Muscle of back (tissue), 11 donors: ENCODE measurements around the gene MBNL2. TPM values are rescaled to one million over a fixed set of nuclear protein-coding genes. Genes with fewer than 3 reads are reported as not detected.

ENCODE experiments used
- DNase-seq, 3 donors: peaks; one replicate each; pipeline versions ENCODE4 v3.0.0 to v3.0.0-alpha.2; 2013
- polyA plus RNA-seq, 10 donors: library from polyadenylated mRNA; unstranded; fragments of 120-200 nt; gene quantifications; one replicate each; pipeline ENCODE4 v1.2.1, GENCODE V29; 2013; ENCODE audit not compliant: insufficient read length in 10 of 10

Gene MBNL2
- polyA plus RNA-seq, 10 donors = 25.4 to 40.1 (median 33.9) TPM

DNA sequence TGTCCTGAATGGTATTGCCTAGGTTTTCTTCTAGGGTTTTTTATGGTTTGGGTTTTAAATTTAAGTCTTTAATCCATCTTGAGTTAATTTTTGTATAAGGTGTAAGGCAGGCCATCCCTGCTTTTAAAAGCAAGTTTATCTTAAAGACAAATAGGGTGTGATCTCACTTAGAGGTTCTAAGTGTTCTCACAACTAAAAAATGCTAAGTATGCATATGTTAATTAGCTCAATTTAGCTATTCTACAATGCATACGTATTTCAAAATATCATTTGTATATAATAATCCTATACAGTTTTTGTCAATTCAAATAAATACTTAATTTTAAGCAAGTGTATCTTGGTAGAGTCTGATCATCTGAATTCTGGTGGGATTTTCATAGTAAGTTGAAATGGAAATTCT is 50.4 kb downstream of the MBNL2 start:
- no peak for DNase-seq

DNA sequence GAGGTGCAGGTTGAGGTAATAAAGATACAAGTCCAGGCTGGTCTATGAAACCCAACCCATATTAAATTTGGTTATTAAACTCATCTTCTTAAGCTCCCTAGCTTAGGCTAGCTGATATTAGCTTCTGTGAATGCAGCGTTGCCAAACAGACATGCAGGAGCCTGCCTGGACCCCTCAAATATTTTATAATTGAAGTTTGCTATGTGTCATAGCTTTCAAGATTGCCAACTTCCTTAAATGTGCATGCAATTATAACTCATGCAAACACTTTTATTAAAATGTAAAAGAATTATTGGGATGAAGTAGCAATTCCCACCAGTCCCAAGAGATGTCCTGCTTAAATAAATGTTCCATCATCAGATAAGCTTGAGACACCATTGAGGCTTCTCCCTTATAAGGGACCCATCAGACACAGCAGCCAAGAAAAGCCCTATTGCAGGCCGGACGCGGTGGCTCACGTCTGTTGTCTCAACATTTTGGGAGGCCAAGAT is 51.3 kb downstream of the MBNL2 start:
- no peak for DNase-seq

DNA sequence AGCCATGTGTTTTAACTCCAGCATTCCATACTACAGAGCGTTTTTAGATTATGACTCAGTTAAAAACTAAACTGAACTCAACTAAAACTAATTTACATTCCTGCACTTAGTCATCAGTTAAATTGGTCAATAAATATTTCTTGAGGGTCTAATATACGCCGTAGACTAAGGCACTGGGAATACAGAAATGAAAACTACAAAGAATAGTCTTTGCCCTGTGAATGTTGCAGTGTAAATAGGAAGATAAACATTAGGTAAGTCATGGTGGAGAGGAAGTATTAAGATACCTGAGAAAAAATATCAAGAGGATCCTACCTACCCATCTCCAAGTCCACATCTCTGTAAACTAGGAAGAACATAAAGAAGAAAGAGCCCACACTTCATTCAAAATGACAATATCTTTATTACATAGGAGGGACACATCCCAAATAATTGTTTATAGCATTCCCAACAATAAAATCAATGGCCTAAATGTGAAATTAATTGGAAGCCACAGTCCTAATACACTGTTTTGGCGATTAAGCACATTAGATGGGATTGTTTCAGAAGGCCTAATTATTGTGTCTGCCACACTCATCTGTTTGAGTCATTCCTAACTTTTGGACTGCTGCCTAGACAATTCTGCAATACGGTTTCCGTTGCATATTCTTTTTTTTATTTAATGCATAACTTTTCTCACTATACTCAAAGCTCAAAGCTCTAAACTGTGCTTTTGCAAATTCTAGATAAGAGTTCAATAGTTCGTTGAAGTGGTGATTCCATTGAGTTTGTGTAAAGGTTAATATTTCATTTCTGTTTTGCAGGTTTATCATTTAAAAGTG is 52.9 kb downstream of the MBNL2 start:
- DNase-seq = peak; percentile 77 to 88 (median 86)

DNA sequence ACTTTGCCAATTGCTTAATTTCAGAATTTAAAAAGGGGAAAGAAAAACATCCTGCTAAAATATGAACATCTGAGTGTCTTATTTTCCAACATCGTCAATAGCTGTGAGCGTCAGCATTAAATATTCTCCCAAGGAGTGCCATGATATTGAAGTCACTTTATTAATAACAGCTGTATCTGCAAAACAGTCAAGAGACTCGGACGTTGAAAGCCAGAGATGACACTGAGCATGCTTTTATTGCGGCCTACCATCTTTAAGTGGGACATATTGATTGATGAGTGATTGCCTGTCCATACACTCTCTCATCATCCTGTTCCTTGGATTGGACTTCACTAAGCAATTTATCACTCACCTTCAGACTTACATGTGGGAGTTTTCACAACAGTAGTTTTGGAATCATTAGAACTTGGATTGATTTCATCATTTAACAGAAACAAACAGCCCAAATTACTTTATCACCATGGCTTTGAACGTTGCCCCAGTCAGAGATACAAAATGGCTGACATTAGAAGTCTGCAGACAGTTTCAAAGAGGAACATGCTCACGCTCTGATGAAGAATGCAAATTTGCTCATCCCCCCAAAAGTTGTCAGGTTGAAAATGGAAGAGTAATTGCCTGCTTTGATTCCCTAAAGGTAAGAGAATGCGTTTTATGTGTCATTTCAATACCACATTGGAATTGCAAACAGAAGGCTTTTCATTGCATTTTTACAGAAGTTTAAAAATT is 53.8 kb downstream of the MBNL2 start:
- DNase-seq = no peak

DNA sequence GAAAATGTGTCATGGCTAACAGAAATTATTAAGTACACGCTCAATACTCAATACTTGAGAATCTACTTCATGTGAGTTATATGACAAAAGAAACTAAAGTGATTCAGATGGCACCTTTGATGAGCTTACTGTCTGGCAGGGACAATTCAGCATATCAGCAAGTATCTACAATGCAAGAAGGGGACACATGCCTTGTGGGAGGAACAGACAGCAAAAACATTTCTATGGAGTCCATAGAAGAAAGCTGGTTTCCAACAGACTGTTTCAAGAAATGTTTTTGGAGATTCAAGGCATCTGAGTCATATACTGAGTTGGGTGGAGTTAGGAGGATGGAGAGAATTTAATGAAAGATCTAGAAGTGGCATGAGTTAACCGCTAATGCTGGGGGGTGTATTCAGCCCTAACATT is 54.7 kb downstream of the MBNL2 start:
- DNase-seq = no peak

DNA sequence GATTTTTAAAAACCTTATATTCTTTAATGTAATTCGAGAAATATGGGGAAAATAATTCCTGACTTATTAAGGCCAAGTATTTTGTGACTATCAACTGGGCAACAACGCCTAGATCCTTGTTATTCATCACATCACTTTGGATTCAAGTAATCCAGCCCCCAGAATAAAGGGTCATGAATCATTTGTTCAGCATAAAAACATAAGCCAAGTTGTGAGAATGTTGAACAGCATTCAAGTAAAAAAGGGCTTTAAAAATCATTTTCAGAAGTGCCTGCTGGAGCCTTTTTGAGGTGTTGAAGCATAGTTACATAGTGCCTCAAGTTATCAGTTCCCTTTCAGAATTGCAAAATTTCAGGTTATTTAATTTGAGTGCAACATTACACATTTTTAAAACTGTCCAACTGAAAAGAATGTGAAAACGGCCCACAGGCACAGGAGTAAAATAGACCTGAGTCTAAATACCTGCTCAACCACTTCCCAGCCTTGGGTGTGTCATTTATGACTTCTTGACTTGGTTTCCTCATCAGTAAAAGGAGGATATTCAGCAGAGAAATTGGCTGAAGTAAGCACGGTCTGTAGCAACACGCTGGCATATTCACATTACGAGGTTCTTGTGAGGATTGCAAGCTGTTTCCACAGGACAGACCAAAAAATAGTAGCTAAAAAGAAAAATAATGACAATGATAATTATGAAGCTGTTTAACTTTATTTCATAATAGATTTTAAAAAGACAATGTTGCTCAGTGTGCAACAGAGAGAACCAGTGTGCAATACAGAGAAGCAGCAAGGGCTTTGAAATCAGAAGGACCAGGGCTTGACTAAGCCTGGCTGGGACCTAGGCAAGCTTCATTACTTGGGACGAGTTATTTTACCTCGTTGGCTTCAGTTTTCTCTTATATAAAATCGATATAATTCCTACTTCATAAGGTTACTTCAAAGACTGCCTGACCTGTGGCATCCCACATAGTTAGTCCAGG is 56.6 kb downstream of the MBNL2 start:
- DNase-seq = no peak

DNA sequence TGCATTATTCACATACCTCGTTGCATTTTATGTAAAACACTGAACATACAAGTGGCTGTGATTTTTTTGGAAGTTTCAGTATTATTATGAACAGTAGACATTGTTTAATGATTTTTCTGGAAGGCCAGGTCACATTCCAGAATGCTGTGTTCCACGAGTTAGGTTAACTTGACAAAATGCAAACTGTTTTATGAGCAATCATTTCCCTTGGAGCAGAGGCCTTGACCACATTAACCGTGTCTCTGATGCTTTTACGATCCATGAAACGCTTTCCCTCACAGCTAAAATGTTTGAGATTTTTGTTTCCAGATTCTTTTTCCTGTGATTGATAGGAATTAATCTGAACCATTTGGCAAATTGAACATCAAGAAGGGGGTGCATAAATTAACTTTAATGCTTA is 57.8 kb downstream of the MBNL2 start:
- DNase-seq = peak in 1 of 3 donors; percentile 63

DNA sequence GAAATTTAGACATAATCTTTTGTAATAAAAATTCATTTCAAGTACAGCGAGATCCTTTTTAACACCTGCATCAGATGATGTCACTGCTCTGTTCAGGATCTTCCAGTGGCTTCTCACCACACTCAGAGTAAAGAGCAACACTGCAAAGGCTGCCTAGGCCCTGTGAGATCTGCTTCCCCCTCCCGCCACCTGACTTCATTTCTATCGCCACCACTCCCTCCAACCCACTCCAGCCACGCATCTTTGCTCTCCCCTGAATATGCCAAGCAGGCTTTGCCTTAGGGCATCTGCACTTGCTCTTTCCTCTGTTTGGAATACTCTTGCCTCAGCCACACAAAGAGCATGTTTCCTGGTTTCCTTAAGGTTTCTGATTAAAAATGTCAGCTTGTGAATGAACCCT is 58.3 kb downstream of the MBNL2 start:
- no peak for DNase-seq

DNA sequence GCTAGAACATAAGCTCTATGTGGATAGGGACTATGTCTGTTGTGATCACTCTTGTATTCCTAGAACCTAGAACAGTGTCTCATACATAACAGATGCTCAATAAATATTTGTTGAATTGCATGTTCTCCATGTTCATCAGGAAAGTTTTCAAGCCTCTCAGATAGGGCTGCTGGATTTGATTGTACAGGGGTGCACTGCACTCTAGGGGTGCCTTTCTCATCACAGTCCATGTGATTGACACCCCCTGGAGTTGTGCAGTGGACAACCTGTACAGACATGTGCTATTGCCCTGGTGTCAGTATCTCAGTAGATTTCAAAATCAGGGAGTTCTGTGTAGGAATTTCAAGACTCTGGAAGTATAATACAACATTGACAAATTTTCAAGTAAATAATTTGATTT is 58.9 kb downstream of the MBNL2 start:
- DNase-seq = no peak

DNA sequence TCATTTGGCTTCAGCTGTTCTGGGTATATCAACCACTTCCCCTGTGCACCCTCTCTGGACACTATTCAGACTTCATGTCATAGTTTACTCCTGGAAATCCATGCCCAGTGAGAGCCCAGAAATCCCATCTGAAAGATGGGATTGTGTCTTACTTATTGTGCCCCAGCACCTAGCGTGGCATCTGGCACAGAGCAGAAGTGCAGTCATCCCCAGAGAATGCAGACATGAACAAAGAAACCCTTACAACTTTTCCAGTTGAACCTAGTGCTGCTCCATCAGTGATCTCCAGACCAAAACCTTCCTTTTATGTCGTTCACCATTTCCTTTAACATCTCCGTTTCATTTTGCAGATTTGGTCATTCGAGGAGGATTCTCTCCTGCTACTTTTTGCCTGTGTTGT is 60.6 kb downstream of the MBNL2 start:
- no peak for DNase-seq

DNA sequence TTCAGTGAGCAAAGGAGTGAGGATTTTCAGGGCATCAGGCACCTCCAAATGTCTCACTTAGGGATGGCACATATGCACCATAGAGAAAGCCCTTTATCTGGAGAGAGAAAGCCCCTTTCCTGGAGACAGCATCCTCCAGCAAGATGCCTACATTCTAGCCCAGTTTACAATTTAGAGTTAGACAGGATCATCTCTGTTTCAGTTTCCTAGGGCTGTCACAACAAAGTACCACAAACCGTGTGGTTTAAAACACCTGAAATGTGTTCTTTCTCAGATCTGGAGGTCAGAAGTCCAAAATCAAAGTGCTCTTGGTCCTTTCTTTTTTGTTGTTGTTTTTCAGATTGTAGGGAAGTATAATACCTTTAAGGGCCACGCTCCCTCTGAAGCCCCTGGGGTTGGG is 61.8 kb downstream of the MBNL2 start:
- DNase-seq = no peak

DNA sequence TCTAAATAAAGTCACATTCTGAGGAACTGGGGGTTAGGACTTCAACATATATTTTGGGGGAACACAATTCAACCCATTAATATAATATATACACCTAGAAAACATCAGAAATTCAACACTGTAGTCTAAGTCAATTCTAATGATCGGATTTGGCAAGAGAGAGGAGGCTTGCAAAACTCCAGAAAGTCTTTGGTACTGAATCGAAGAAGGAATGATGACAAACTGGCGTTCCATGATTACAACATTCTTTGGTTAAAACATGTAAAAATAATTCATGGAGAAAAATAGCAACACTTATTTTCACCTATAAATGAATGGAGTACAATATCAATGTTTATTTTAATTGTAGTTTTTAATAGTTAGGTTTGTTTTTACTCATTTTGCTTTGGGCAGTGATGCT is 62.4 kb downstream of the MBNL2 start:
- DNase-seq = no peak

DNA sequence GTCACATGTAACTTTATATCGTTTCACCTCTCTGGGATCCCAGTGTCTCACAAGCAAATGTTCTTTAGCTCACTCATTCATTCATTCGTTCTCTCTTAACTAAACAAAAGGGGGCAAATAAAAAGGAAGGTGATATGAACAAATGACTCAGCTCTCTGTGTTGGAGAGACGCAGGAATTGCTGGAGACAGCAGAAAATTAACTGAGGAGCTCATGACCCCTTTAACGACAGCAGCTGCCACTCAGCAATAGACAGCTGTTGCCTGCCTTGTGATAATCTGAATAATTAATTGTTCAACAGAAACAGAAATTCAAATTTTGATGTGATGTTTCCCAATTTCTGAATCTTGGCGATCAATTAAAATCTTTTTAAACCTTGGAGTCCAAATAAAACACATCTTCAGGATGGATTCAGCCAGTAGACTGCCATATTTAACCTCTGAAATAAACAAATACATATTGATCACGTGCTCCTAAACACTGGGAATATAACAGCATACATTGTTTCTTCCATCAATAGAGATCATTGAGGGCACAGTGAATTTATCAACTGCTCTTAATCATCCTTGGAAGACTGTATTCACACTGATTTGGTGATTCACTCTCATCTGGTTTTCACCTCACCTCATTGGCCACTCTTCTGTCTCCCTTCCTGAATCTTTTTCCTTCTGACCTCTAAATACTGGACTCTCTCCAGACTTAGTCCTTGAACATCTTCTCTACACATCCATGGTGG is 63.3 kb downstream of the MBNL2 start:
- DNase-seq = no peak

DNA sequence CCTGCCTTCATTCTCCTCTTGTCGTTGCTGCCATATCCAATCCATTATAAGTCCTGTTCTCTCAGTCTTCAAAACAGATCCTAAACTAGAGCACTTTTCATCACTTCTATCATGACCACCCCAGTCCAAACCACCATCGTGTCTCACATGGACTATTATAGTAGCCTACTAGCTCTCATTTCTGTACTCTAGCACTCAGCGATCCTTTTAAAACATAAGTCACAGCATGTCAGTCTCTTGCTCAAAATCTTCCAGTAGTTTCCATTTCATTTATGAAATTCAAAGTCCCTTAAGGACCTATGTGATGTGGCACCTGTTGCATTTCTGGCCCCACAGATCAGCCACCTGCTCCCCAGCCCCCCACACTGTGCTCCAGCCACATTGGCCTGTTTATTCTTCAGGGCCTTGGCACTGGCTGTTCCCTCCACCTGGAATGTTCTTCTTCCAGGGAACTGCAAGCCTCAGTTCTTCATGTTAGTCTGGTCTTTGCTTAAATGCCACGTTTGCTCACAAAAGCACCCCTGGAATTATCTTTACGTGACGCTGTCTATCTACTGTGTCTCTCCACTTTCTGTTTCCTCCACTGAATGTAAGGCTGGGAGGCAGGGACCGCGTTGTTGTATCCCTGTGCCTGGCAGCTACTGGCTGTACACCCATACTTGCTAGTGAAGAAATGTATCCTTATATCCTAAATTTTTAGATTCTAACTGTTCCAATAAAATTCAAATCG is 64.3 kb downstream of the MBNL2 start:
- no peak for DNase-seq

DNA sequence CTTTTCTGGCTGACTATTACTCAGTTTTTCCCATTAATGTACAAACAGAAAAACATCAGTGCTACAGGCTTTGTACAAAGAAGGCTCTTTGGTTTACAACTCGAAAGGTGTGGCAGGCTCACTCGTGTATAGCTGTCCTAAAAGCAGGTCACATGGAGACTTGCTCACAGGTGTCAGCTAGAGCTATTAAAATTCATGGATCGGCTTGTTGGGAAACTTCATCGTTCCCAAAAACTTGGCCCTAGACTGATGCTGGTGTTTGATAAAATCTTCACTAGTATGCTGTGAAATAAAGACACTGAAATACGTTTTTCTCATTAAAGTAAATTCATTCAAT is 64.9 kb downstream of the MBNL2 start:
- DNase-seq = no peak

DNA sequence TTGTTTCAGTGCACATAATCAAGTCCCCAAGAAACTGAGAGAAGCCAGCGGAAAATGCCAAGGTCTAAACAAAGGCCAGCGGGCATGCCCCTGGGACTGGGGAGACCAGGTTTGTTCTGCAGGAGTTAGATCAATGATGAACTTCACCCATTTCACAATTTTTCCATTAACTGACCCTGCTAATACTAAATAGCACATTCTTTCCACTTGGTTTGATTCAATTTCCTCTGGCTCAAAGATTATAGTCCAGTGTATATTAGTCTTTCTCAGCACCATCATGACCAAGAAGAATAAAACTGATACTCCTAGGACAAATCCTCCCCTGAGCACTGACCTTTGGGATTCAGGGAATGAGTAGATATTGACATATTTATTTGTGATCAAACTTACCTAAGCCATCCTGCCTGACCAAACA is 66.4 kb downstream of the MBNL2 start:
- DNase-seq = no peak

DNA sequence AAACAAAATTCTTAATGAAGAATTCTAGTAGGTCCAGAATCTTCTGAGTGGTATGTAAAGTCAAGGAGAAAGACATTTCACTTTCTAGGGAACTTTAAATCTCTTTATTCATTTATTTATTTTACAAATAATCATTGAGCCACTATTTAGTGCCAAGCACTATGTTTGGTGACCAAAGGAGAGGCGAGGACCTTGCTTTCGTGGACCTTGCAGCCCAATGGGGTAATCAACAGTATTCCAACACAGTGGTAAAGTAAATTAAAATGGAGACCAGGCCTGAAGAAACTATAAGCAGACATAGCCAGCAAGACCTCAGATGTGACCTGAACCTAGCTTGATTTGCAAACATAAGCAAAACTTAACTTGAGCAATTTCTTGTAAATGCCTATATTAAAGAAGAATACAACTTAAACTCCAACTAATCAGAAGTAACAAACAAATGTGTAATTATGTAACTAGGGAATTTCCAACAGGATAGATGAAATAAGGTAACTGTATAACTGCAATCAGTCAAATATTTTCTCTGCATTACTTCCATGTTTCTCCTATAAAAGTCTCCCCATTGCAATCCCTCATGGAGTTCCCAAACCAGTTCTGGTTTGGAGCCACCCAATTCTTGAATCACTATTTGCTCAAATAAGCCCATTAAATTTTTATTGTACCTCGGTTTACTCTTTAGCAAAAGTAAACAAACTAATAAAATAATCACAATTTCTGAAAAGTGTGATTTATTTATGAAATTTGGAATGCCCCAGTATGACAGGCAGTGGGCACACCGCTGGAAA is 67.6 kb downstream of the MBNL2 start:
- no peak for DNase-seq

DNA sequence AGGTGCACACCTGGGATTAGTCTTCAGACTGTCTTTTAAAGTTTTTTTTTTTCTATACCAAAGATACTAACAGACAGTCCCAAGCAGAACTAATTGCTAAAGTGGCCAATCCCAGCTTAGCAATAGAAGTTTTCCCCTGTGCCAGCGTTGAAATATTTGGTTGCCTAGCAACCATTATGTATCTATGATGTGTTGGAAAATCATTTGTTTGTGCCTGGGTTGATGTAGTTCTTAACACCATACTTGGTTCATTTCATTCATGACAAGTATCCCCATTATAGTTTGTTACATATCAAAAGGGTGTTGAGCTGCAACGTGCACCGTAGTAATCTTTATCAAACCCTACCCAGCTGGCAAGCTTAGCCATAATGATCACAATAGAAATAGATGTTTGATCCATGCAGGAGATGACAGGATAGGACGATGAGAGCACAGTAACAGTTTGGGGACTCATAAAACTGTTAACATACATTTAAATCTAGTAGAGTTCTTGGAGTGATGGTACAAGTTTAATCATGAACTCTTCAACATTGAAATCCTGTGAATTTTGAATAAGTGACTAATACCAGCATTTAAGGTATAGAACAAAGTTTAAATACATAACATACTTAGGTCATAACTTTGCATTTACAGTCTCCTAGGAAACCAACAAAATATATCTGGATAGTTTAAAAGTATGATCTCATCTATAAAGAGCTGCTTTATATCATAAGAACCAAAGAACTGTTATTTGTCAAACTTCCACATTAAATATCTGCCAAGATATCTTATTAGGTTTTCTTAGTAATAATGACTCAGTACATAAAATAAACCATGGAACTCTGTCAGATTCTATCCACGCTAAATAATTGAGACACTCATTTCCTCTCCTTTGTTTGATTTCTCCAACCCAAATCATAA is 73.4 kb downstream of the MBNL2 start:
- DNase-seq = peak; percentile 64 to 85 (median 83)

DNA sequence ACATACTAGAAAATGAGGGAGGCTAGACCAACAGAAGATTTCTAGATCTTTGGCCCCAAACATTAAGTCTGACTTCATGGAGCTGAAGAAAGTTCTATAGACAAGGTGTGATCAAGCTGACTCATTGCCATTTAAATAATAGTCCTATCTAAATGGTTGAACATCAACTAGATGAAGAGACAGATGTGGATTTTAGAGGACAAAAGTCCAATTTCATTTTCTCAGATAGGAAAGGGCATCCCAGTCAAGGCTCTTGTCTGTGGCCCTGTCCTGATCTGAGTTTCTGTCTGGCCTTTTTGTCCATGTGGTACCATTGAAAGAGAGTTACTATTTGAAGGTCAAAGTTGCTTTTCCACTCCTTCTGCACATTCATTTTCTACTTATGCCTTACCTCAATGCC is 74.6 kb downstream of the MBNL2 start:
- no peak for DNase-seq
